Kidney (tissue), 14 donors: ENCODE data around the gene SPATA25. TPM values are rescaled to one million over a fixed set of nuclear protein-coding genes. Genes with fewer than 3 reads are reported as not detected.

ENCODE experiments used
- DNase-seq, 5 donors: peaks; one replicate each; pipeline ENCODE4 v3.0.0-alpha.2; 2013 to 2020
- FAIRE-seq: peaks from 2 replicates; lab custom pipeline; 2012; peaks lifted over from hg19 to GRCh38; lab: Jason Lieb, UNC
- H3K27ac ChIP-seq, 2 donors: one replicate each; pipeline ENCODE4 v1.7.0; 2013; ENCODE audit warnings: low read depth in 2 of 2, low read length in 2 of 2, inconsistent platforms in 1 of 2
- H3K27me3 ChIP-seq: one replicate; pipeline ENCODE4 v1.7.1; 2013; ENCODE audit warnings: low read length, inconsistent platforms; ENCODE audit not compliant: control insufficient read depth, insufficient read depth
- H3K36me3 ChIP-seq, 3 donors: one replicate each; pipeline versions ENCODE4 v1.7.0 to v1.7.1; 2013; ENCODE audit warnings: low read length in 3 of 3, control low read depth in 1 of 3, inconsistent platforms in 1 of 3; ENCODE audit not compliant: insufficient read depth in 3 of 3, control insufficient read depth in 2 of 3
- H3K4me1 ChIP-seq, 3 donors: one replicate each; pipeline versions ENCODE4 v1.7.0 to v1.7.1; 2013; ENCODE audit warnings: low read length in 3 of 3, inconsistent platforms in 1 of 3, low read depth in 1 of 3; ENCODE audit not compliant: control insufficient read depth in 2 of 3, insufficient read depth in 2 of 3
- H3K4me3 ChIP-seq, 3 donors: one replicate each; pipeline versions ENCODE4 v1.7.0 to v1.8.1; 2013; ENCODE audit warnings: low read length in 3 of 3, control low read depth in 1 of 3, inconsistent platforms in 1 of 3
- H3K9ac ChIP-seq, 3 donors: one replicate each; pipeline versions ENCODE4 v1.7.0 to v1.7.1; 2013; ENCODE audit warnings: low read length in 3 of 3, control low read depth in 1 of 3, inconsistent platforms in 1 of 3
- H3K9me3 ChIP-seq, 3 donors: one replicate each; pipeline versions ENCODE4 v1.7.0 to v1.7.1; 2013; ENCODE audit warnings: low read length in 3 of 3, control low read depth in 1 of 3, inconsistent platforms in 1 of 3; ENCODE audit not compliant: control insufficient read depth in 2 of 3, insufficient read depth in 1 of 3
- intact Hi-C: fragments of 100-400 bp; cut with DNase I; formaldehyde crosslinking; loops from one replicate; pipeline ENCODE4 v1.11.1; 2022
- polyA plus RNA-seq: library from polyadenylated mRNA; stranded (reverse); fragments of 350-450 nt; fragmentation: Illumina TruSeq; extraction: RNeasy Lipid Tissue Mini Kit (QIAGEN cat#74804); gene quantifications from one replicate; pipeline ENCODE4 v1.2.3, GENCODE V29; 2014; ENCODE audit warnings: low read depth, low replicate concordance; ENCODE audit not compliant: insufficient read depth
- total RNA-seq: library from RNA; stranded (reverse); fragmentation: NEBNext Ultra II Directional; extraction: Animal tissue kit (Norgen Biotek cat#: 25700); gene quantifications from one replicate; pipeline ENCODE4 v1.2.1, GENCODE V29; 2021
- TF ChIP-seq, protein P1 (sequence below): IDR thresholded peaks from 3 replicates; pipeline ENCODE4 v1.5.1; 2012; ENCODE audit warnings: mild to moderate bottlenecking, moderate library complexity, borderline replicate concordance; ENCODE audit not compliant: insufficient read depth; ENCODE audit errors: extremely low read depth
- donor health status: control.
- donor health status: control.
- donor health status: control.
- donor health status: control.
- donor health status: control.
- donor health status: DM: yes; HTN: yes; CAD: no.
- donor health status: Normal renal cell carcinoma (clear cell type).

The SPATA25 gene
- total and polyA plus RNA-seq, 2 donors from 2014 or later = 6.7 TPM

DNA sequence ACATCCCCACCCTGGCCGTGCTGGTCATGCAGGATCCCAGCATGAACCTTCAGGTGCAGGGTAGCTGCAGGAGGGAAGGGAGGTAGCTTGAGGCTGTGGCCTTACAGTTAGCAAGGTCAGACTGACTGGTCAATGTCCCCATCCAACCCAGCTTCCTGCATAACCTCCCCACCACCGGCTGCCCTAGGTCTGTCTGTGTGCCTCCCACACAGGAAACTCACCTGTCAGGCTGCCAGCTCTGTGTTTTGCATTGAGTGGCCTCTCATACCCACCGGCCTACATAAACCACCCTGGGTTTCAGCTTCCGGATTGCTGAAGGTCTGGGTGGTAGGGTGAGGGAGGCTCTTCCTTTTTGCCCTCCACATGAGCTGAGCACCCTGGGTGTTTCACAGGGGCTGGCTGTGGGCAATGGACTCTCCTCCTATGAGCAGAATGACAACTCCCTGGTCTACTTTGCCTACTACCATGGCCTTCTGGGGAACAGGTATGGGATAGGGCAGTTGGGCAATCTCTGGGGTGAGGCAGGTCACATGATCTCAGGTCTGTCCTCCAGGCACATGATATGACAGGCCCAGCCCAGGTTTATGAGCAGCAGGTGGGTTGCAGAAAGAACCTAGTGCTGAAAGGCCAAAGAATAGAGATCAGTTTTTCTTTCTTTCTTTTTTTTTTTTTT lies 5.5 kb upstream of the SPATA25 start:
- TF ChIP-seq, protein P1, sequence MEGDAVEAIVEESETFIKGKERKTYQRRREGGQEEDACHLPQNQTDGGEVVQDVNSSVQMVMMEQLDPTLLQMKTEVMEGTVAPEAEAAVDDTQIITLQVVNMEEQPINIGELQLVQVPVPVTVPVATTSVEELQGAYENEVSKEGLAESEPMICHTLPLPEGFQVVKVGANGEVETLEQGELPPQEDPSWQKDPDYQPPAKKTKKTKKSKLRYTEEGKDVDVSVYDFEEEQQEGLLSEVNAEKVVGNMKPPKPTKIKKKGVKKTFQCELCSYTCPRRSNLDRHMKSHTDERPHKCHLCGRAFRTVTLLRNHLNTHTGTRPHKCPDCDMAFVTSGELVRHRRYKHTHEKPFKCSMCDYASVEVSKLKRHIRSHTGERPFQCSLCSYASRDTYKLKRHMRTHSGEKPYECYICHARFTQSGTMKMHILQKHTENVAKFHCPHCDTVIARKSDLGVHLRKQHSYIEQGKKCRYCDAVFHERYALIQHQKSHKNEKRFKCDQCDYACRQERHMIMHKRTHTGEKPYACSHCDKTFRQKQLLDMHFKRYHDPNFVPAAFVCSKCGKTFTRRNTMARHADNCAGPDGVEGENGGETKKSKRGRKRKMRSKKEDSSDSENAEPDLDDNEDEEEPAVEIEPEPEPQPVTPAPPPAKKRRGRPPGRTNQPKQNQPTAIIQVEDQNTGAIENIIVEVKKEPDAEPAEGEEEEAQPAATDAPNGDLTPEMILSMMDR = no peak
- H3K27ac ChIP-seq = no peak overlapping the region
- DNase-seq (peak in 1 of 5 donors; percentile 72), FAIRE-seq (no peak)
- peaks cover 2 to 32% (median 25%) of the 10 kb centered on the region in 3 donors for H3K36me3 ChIP-seq
- no peak overlapping the region for H3K9ac ChIP-seq
- H3K27me3 ChIP-seq = no peaks in the 10 kb centered on the region
- H3K9me3 ChIP-seq = no peaks in the 10 kb centered on the region
- H3K4me1 ChIP-seq = peaks cover 0 to 30% (median 0%) of the 10 kb centered on the region in 3 donors
- peak overlapping the region in 1 of 3 donors; percentile 72 for H3K4me3 ChIP-seq
- intact Hi-C loops = no loop called here

DNA sequence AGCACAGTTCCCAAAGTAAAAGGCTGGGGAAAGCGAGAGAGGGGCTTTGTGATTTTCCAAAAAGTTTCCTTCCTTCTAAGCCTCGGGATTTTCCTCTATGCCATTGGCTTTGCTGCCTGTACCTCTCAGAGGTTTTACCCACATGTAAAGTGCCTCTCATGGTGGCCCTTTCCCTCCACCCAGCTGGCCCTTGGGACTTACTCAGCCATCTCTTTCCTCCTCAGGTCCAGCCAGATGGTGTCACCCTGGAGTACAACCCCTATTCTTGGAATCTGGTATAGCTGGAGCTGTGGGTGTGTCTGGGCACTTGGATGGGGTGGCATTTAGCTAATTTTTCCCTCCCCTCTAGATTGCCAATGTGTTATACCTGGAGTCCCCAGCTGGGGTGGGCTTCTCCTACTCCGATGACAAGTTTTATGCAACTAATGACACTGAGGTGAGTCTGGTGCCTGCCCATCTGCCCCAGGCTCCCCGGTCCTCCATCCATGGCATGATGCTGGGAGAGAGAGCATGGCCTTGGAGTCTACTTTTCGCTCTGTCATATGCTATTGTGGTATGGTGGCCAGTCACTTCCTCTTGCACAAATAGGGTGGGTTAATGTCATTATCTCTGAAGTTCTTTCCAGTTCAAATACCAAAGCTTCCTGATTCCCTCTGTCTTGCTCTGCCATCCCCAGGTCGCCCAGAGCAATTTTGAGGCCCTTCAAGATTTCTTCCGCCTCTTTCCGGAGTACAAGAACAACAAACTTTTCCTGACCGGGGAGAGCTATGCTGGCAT lies 4.8 kb upstream of the SPATA25 start:
- H3K9me3 ChIP-seq = no peaks in the 10 kb centered on the region
- no peaks in the 10 kb centered on the region for H3K27me3 ChIP-seq
- TF ChIP-seq, protein P1 = no peak
- FAIRE-seq (no peak), DNase-seq (peak in 1 of 5 donors; percentile 58)
- peaks cover 0 to 30% (median 0%) of the 10 kb centered on the region in 3 donors for H3K4me1 ChIP-seq
- intact Hi-C loops = no loop called here
- peak overlapping the region; percentile 69 to 89 for H3K27ac ChIP-seq
- H3K9ac ChIP-seq = peak overlapping the region in 2 of 3 donors; percentile 49 to 61
- peak overlapping the region; percentile 4 to 72 (median 72) for H3K4me3 ChIP-seq
- peaks cover 0 to 25% (median 20%) of the 10 kb centered on the region in 3 donors for H3K36me3 ChIP-seq

DNA sequence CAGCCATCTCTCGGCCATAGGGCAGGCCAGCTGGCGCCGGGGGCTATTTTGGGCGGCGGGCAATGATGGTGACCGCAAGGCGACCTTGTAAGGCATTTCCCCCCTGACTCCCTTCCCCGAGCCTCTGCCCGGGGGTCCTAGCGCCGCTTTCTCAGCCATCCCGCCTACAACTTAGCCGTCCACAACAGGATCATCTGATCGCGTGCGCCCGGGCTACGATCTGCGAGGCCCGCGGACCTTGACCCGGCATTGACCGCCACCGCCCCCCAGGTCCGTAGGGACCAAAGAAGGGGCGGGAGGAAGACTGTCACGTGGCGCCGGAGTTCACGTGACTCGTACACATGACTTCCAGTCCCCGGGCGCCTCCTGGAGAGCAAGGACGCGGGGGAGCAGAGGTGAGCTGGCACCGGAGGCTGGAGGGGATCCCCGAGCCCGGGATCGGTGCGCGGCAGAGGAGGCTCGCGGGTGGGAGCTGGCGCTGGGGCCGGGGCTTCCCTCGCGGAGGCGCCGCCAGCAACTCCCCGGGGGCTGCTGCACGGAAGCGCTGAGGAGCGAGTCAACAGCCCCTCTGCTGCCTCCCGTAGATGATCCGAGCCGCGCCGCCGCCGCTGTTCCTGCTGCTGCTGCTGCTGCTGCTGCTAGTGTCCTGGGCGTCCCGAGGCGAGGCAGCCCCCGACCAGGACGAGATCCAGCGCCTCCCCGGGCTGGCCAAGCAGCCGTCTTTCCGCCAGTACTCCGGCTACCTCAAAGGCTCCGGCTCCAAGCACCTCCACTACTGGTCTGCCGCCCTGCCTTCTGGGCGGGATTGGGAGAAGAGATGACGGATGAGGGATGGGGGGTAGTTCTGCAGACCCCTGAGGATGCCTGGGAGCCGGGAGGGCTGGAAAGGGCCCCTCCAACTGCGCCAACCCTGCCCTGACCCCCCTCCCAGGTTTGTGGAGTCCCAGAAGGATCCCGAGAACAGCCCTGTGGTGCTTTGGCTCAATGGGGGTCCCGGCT lies 3.9 kb upstream of the SPATA25 start, which contains the start of the genes CTSA and NEURL2:
Gene CTSA (plus strand): TSS at position 351 of the 999 bp plus-strand sequence. CDS start 234 bp downstream, at position 585.
Gene NEURL2 (minus strand): TSS at position 224 of the 999 bp plus-strand sequence. CDS start 217 bp downstream, at position 7.
- Histone ChIP-seq H3K9me3 (no peaks in the 10 kb centered on the region), H3K9ac (peak within 1 kb of the TSS; percentile 39 to 78 (median 61)), H3K27me3 (no peaks in the 10 kb centered on the region), H3K36me3 (peaks cover 0 to 23% (median 14%) of the 10 kb centered on the region in 3 donors), H3K4me3 (peak within 1 kb of the TSS; percentile 61 to 72 (median 72)), H3K4me1 (peaks cover 0 to 30% (median 0%) of the 10 kb centered on the region in 3 donors), H3K27ac (peak within 1 kb of the TSS; percentile 82 to 89)
- FAIRE-seq (no peak), DNase-seq (peak; percentile 93 to 98 (median 95))
- TF ChIP-seq, protein P1 = no peak
- intact Hi-C loops = no loop called here
